Ishikawa (cell line): Measurements from ENCODE around the gene MOGAT1.

Experiments
- MAX ChIP-seq: IDR thresholded peaks from 2 replicates; pipeline ENCODE4 v1.6.1; 2012
- RAD21 ChIP-seq: IDR thresholded peaks from 2 replicates; pipeline ENCODE4 v1.6.1; 2012; ENCODE audit warnings: low read depth
- TAF1 ChIP-seq: IDR thresholded peaks from 2 replicates; pipeline ENCODE4 v1.6.1; 2012; ENCODE audit warnings: low read depth, mild to moderate bottlenecking
- TCF12 ChIP-seq: IDR thresholded peaks from 2 replicates; pipeline ENCODE4 v1.6.1; 2012; ENCODE audit warnings: low read depth
- YY1 ChIP-seq: IDR thresholded peaks from 2 replicates; pipeline ENCODE4 v1.6.1; 2012; ENCODE audit warnings: low read depth

- no peak for TF ChIP-seq YY1
- no peak for TF ChIP-seq MAX
- no peak for TF ChIP-seq TCF12
- TF ChIP-seq RAD21 = no peak
- TF ChIP-seq TAF1 = no peak
Observed at GRCh38 chr2:222698276-222698675, 26.8 kb downstream of the MOGAT1 start.
